IMR-90 (cell line): ENCODE results near the gene ENO3.

Experiments
- CEBPB ChIP-seq: IDR thresholded peaks from 2 replicates; pipeline ENCODE4 v1.6.1; 2012; ENCODE audit warnings: low read depth, low read length, improper control_type of control experiment
- MAFK ChIP-seq: IDR thresholded peaks from 2 replicates; pipeline ENCODE4 v1.6.1; 2012; ENCODE audit warnings: low read depth, low read length, improper control_type of control experiment
- MAZ ChIP-seq: IDR thresholded peaks from 2 replicates; pipeline ENCODE4 v1.6.1; 2012; ENCODE audit warnings: low read depth, mild to moderate bottlenecking, low read length, improper control_type of control experiment, moderate library complexity, borderline replicate concordance
- POLR2A ChIP-seq: IDR thresholded peaks from 2 replicates; pipeline ENCODE4 v1.6.1; 2012; ENCODE audit warnings: mild to moderate bottlenecking, low read depth, low read length
- RAD21 ChIP-seq: IDR thresholded peaks from 2 replicates; pipeline ENCODE4 v1.6.1; 2012; ENCODE audit warnings: low read length, improper control_type of control experiment
- RFX5 ChIP-seq: IDR thresholded peaks from 2 replicates; pipeline ENCODE4 v1.8.0; 2012; ENCODE audit warnings: low read depth, mild to moderate bottlenecking, low read length, moderate library complexity
- SMC3 ChIP-seq: fragments of 150-350 bp; IDR thresholded peaks from 2 replicates; pipeline ENCODE4 v1.6.1; 2016; ENCODE audit warnings: low read depth, mild to moderate bottlenecking, antibody characterized with exemption, low read length, moderate library complexity
- TF ChIP-seq, protein P1 (sequence below): conservative IDR thresholded peaks from 2 replicates; pipeline ENCODE4 v1.5.1; 2012; ENCODE audit warnings: mild to moderate bottlenecking, low read depth, low read length, improper control_type of control experiment
- TF ChIP-seq, protein P2 (sequence below): fragments of 150-350 bp; IDR thresholded peaks from 2 replicates; pipeline ENCODE4 v1.6.1; 2017; ENCODE audit warnings: mild to moderate bottlenecking, antibody characterized with exemption, low read length, low read depth

DNA sequence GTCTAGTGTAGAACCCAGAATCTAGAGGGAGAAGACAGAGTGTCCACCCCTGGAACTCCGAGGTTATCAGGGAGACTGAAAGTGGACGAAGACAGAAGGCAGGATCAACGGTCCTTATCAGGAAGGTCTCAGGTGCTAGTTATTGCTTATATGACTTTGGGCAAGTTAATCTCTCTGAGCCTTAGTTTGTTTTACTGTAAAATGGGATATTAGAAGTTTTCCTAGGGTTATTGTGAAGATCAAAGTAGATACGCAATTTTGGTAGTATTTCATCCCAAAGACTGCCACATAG is 9.7 kb upstream of the ENO3 start:
- TF ChIP-seq POLR2A: no peak
- TF ChIP-seq, protein P1, sequence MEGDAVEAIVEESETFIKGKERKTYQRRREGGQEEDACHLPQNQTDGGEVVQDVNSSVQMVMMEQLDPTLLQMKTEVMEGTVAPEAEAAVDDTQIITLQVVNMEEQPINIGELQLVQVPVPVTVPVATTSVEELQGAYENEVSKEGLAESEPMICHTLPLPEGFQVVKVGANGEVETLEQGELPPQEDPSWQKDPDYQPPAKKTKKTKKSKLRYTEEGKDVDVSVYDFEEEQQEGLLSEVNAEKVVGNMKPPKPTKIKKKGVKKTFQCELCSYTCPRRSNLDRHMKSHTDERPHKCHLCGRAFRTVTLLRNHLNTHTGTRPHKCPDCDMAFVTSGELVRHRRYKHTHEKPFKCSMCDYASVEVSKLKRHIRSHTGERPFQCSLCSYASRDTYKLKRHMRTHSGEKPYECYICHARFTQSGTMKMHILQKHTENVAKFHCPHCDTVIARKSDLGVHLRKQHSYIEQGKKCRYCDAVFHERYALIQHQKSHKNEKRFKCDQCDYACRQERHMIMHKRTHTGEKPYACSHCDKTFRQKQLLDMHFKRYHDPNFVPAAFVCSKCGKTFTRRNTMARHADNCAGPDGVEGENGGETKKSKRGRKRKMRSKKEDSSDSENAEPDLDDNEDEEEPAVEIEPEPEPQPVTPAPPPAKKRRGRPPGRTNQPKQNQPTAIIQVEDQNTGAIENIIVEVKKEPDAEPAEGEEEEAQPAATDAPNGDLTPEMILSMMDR: no peak
- no peak for TF ChIP-seq SMC3
- TF ChIP-seq, protein P2, sequence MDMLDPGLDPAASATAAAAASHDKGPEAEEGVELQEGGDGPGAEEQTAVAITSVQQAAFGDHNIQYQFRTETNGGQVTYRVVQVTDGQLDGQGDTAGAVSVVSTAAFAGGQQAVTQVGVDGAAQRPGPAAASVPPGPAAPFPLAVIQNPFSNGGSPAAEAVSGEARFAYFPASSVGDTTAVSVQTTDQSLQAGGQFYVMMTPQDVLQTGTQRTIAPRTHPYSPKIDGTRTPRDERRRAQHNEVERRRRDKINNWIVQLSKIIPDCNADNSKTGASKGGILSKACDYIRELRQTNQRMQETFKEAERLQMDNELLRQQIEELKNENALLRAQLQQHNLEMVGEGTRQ: no peak
- no peak for TF ChIP-seq CEBPB
- no peak for TF ChIP-seq MAFK
- TF ChIP-seq MAZ: no peak
- TF ChIP-seq RAD21: no peak
- no peak for TF ChIP-seq RFX5
